Activated naive CD8-positive, alpha-beta T cell treated with anti-CD3 and anti-CD28 coated beads, Interleukin-2, amount 10 ng/mL, durations not matched to agents 7 days and 5 days (primary cell): Measurements from ENCODE around the gene ZNF423. TPM values are rescaled to one million over a fixed set of nuclear protein-coding genes. Genes with fewer than 3 reads are reported as not detected.
A peak's percentile ranks its signal among the peaks of the same experiment; 100 is the strongest.

Experiments
- ATAC-seq: fragments of 150-1000 bp; cut with Tn5 transposase; one replicate; pipeline ENCODE4 v1.10.0; 2021; ENCODE audit warnings: low read depth, moderate library complexity
- POLR2A ChIA-PET: fragments of 350-600 bp; sonication (Branson Sonifier 250); formaldehyde crosslinking; loops from one replicate; lab custom pipeline; 2021; ENCODE audit warnings: antibody characterized with exemption; lab: Charles Lee
- DNase-seq: peaks from one replicate; pipeline ENCODE4 v3.0.0; 2021
- H3K27ac Mint-ChIP-seq: one replicate; pipeline ENCODE4 v1.8.0; 2022; ENCODE audit warnings: mild to moderate bottlenecking, mixed read lengths
- H3K27me3 Mint-ChIP-seq: one replicate; pipeline ENCODE4 v1.8.0; 2022; ENCODE audit warnings: mild to moderate bottlenecking, moderate library complexity, mixed read lengths
- H3K36me3 Mint-ChIP-seq: one replicate; pipeline ENCODE4 v1.8.0; 2021; ENCODE audit warnings: mild to moderate bottlenecking, mixed read lengths
- H3K4me1 Mint-ChIP-seq: one replicate; pipeline ENCODE4 v1.8.0; 2021; ENCODE audit warnings: mixed read lengths
- H3K4me3 Mint-ChIP-seq: one replicate; pipeline ENCODE4 v1.8.0; 2022; ENCODE audit warnings: mild to moderate bottlenecking, moderate library complexity, mixed read lengths
- H3K9me3 Mint-ChIP-seq: one replicate; pipeline ENCODE4 v1.8.0; 2021; ENCODE audit warnings: mixed read lengths
- total RNA-seq, 2 experiments: library from RNA; stranded (reverse); gene quantifications; one replicate each; pipeline ENCODE4 v1.2.3, GENCODE V29; 2021

Gene ZNF423
- total RNA-seq, 2 experiments from 2014 or later = 0.06 TPM; not detected in 1

GRCh38 chr16:49483651-49484450, 372.1 kb downstream of the ZNF423 start:
- Mint-ChIP-seq H3K36me3 (no peaks in the 10 kb centered on the region), H3K4me1 (peaks cover 1% of the 10 kb centered on the region), H3K9me3 (no peaks in the 10 kb centered on the region), H3K4me3 (no peak overlapping the region), H3K27ac (no peak overlapping the region), H3K27me3 (peaks cover 21% of the 10 kb centered on the region)
- DNase-seq (peak; percentile 12), ATAC-seq (no peak)
- POLR2A ChIA-PET = no interaction called here

GRCh38 chr16:49483251-49483650, 372.7 kb downstream of the ZNF423 start:
- DNase-seq (no peak), ATAC-seq (no peak)
- Mint-ChIP-seq H3K4me1 (peaks cover 1% of the 10 kb centered on the region), H3K36me3 (no peaks in the 10 kb centered on the region), H3K9me3 (no peaks in the 10 kb centered on the region), H3K27ac (no peak overlapping the region), H3K4me3 (no peak overlapping the region), H3K27me3 (peaks cover 21% of the 10 kb centered on the region)
- POLR2A ChIA-PET = no interaction called here

GRCh38 chr16:49482690-49483089, 373.2 kb downstream of the ZNF423 start:
- DNase-seq (no peak), ATAC-seq (no peak)
- no peak overlapping the region for H3K4me3 Mint-ChIP-seq
- H3K9me3 Mint-ChIP-seq = no peaks in the 10 kb centered on the region
- no peaks in the 10 kb centered on the region for H3K36me3 Mint-ChIP-seq
- POLR2A ChIA-PET = no interaction called here
- peaks cover 1% of the 10 kb centered on the region for H3K4me1 Mint-ChIP-seq
- no peak overlapping the region for H3K27ac Mint-ChIP-seq
- H3K27me3 Mint-ChIP-seq = peaks cover 21% of the 10 kb centered on the region

- H3K27me3 Mint-ChIP-seq = peaks cover 16% of the 10 kb centered on the region
- H3K36me3 Mint-ChIP-seq = no peaks in the 10 kb centered on the region
- no peaks in the 10 kb centered on the region for H3K9me3 Mint-ChIP-seq
- POLR2A ChIA-PET = no interaction called here
- H3K4me3 Mint-ChIP-seq = no peak overlapping the region
- H3K27ac Mint-ChIP-seq = no peak overlapping the region
- DNase-seq = no peak
- no peak for ATAC-seq
- no peaks in the 10 kb centered on the region for H3K4me1 Mint-ChIP-seq
These were observed 377.3 kb downstream of the ZNF423 start for GRCh38 chr16:49478616-49479015.

- no peak for ATAC-seq
- no peaks in the 10 kb centered on the region for H3K36me3 Mint-ChIP-seq
- POLR2A ChIA-PET = no interaction called here
- H3K27ac Mint-ChIP-seq = no peak overlapping the region
- no peak for DNase-seq
- no peaks in the 10 kb centered on the region for H3K4me1 Mint-ChIP-seq
- no peak overlapping the region for H3K4me3 Mint-ChIP-seq
- no peaks in the 10 kb centered on the region for H3K9me3 Mint-ChIP-seq
- H3K27me3 Mint-ChIP-seq = peaks cover 14% of the 10 kb centered on the region
These were observed 377.8 kb downstream of the ZNF423 start for GRCh38 chr16:49478107-49478506.

GRCh38 chr16:49477250-49477895, 378.5 kb downstream of the ZNF423 start:
- DNase-seq = no peak
- Mint-ChIP-seq H3K4me1 (no peaks in the 10 kb centered on the region), H3K9me3 (no peaks in the 10 kb centered on the region), H3K27me3 (peaks cover 8% of the 10 kb centered on the region), H3K4me3 (no peak overlapping the region), H3K27ac (no peak overlapping the region), H3K36me3 (no peaks in the 10 kb centered on the region)
- ATAC-seq = no peak
- POLR2A ChIA-PET = no interaction called here

GRCh38 chr16:49474741-49475140, 381.2 kb downstream of the ZNF423 start:
- Mint-ChIP-seq H3K4me1 (no peaks in the 10 kb centered on the region), H3K27ac (no peak overlapping the region), H3K36me3 (no peaks in the 10 kb centered on the region), H3K4me3 (no peak overlapping the region), H3K9me3 (no peaks in the 10 kb centered on the region), H3K27me3 (no peaks in the 10 kb centered on the region)
- DNase-seq (peak; percentile 12), ATAC-seq (no peak)
- POLR2A ChIA-PET = no interaction called here

- POLR2A ChIA-PET = no interaction called here
- H3K36me3 Mint-ChIP-seq = no peaks in the 10 kb centered on the region
- peak; percentile 17 for DNase-seq
- no peak for ATAC-seq
- no peaks in the 10 kb centered on the region for H3K27me3 Mint-ChIP-seq
- no peak overlapping the region for H3K27ac Mint-ChIP-seq
- H3K4me1 Mint-ChIP-seq = no peaks in the 10 kb centered on the region
- H3K4me3 Mint-ChIP-seq = no peak overlapping the region
- H3K9me3 Mint-ChIP-seq = no peaks in the 10 kb centered on the region
These were observed 382.1 kb downstream of the ZNF423 start for GRCh38 chr16:49473773-49474172.

GRCh38 chr16:49473131-49473530, 382.8 kb downstream of the ZNF423 start:
- no peak overlapping the region for H3K27ac Mint-ChIP-seq
- no peaks in the 10 kb centered on the region for H3K4me1 Mint-ChIP-seq
- POLR2A ChIA-PET = no interaction called here
- DNase-seq (peak; percentile 17), ATAC-seq (no peak)
- no peaks in the 10 kb centered on the region for H3K9me3 Mint-ChIP-seq
- H3K36me3 Mint-ChIP-seq = no peaks in the 10 kb centered on the region
- H3K4me3 Mint-ChIP-seq = no peak overlapping the region
- no peaks in the 10 kb centered on the region for H3K27me3 Mint-ChIP-seq

- Mint-ChIP-seq H3K27me3 (no peaks in the 10 kb centered on the region), H3K36me3 (no peaks in the 10 kb centered on the region), H3K4me3 (no peak overlapping the region), H3K4me1 (no peaks in the 10 kb centered on the region), H3K9me3 (no peaks in the 10 kb centered on the region), H3K27ac (no peak overlapping the region)
- DNase-seq (peak; percentile 14), ATAC-seq (no peak)
- POLR2A ChIA-PET = no interaction called here
These were observed 383.3 kb downstream of the ZNF423 start for GRCh38 chr16:49472598-49472997.

- Mint-ChIP-seq H3K4me3 (no peak overlapping the region), H3K27me3 (peaks cover 2% of the 10 kb centered on the region), H3K36me3 (no peaks in the 10 kb centered on the region), H3K9me3 (no peaks in the 10 kb centered on the region), H3K4me1 (no peaks in the 10 kb centered on the region), H3K27ac (no peak overlapping the region)
- POLR2A ChIA-PET = no interaction called here
- ATAC-seq (no peak), DNase-seq (no peak)
These were observed 384.7 kb downstream of the ZNF423 start for GRCh38 chr16:49471038-49471727.

GRCh38 chr16:49470513-49470991, 385.4 kb downstream of the ZNF423 start:
- POLR2A ChIA-PET = no interaction called here
- Mint-ChIP-seq H3K9me3 (no peaks in the 10 kb centered on the region), H3K36me3 (no peaks in the 10 kb centered on the region), H3K4me3 (no peak overlapping the region), H3K27me3 (peaks cover 2% of the 10 kb centered on the region), H3K4me1 (no peaks in the 10 kb centered on the region), H3K27ac (no peak overlapping the region)
- ATAC-seq = no peak
- no peak for DNase-seq

- Mint-ChIP-seq H3K4me1 (no peaks in the 10 kb centered on the region), H3K9me3 (no peaks in the 10 kb centered on the region), H3K27me3 (peaks cover 2% of the 10 kb centered on the region), H3K27ac (no peak overlapping the region), H3K4me3 (no peak overlapping the region), H3K36me3 (no peaks in the 10 kb centered on the region)
- DNase-seq (peak; percentile 11), ATAC-seq (no peak)
- POLR2A ChIA-PET = no interaction called here
These were observed 385.9 kb downstream of the ZNF423 start for GRCh38 chr16:49469930-49470451.
